ENCODE measurements around the gene TGFB2.

DNA sequence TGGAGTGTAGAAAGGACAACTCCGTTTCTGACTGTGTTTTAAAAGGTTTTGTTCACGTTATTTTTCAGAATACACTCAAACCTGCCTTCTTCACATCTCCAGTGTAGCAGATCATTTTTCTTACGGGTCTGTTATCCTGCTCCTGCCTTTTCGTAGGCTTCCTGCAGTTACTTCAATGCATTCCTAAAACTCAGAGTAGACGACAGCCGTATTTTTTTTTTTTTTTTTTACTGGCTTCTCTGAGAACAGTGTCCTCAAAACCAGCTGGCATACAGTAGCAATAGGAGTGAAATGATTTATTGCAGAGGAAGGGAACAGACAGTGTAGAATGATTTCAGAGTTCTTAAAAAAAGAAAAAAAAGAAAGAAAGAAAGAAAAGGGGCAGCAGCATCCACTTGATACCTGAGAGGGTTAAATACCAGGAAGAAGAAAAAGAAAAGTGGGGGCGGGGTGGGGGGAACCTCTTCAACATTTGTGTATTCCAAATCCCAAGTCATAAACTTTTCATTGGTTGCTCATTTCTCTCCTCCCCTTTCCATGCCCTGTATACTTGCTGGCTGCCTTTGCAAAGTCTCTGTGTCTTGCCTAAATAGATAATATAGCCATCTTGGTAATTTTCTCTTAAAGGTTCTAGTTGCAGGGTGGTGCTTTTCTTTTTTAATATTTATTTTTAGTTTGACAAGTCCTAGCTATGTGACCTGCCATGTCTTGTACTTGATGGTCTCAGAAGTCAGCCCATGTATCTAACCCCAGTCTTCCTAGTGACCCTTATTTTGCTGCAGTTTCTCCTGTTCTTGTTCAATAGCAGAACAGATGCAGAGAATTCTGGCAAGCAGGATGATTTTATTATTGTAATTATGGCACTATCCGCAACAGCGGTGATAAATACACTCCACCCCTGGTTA lies 2.8 kb downstream of the TGFB2 start:
- TF ChIP-seq, protein P1, sequence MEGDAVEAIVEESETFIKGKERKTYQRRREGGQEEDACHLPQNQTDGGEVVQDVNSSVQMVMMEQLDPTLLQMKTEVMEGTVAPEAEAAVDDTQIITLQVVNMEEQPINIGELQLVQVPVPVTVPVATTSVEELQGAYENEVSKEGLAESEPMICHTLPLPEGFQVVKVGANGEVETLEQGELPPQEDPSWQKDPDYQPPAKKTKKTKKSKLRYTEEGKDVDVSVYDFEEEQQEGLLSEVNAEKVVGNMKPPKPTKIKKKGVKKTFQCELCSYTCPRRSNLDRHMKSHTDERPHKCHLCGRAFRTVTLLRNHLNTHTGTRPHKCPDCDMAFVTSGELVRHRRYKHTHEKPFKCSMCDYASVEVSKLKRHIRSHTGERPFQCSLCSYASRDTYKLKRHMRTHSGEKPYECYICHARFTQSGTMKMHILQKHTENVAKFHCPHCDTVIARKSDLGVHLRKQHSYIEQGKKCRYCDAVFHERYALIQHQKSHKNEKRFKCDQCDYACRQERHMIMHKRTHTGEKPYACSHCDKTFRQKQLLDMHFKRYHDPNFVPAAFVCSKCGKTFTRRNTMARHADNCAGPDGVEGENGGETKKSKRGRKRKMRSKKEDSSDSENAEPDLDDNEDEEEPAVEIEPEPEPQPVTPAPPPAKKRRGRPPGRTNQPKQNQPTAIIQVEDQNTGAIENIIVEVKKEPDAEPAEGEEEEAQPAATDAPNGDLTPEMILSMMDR (conservative IDR thresholded peaks at IDR 0.05; ENCODE audit: low read depth, low read length): no peak
- no peak for TF ChIP-seq EZH2 (IDR thresholded peaks at IDR 0.05; ENCODE audit: borderline replicate concordance, low read depth, low read length, poor library complexity, severe bottlenecking)

Measured in A673 (cell line).